HCT116 (cell line): ENCODE data around the gene CLDN15. TPM values are rescaled to one million over a fixed set of nuclear protein-coding genes. Genes with fewer than 3 reads are reported as not detected.

ENCODE experiments used
- ATAC-seq: fragments of 200-7000 bp; cut with Tn5 transposase; 2 replicates; pipeline ENCODE4 v1.9.1; 2020; ENCODE audit warnings: mild to moderate bottlenecking, moderate library complexity
- BruUV-seq: library from RNA; stranded (reverse); fragments of 400-500 nt; replicated peaks from 2 replicates; lab custom pipeline; 2021; lab: Mats Ljungman, UMichigan
- CTCF ChIA-PET: fragments of 300-600 bp; sonication (Branson Sonifier 250); formaldehyde crosslinking; loops from one replicate; lab custom pipeline; 2021; ENCODE audit warnings: antibody characterized with exemption; lab: Charles Lee
- POLR2A ChIA-PET: fragments of 300-600, 350-600 bp; sonication (Branson Sonifier 250); formaldehyde crosslinking; loops from one replicate; lab custom pipeline; 2021; ENCODE audit warnings: antibody characterized with exemption; lab: Charles Lee
- RAD21 ChIA-PET, 2 experiments: fragments of 300-600 bp; sonication (Branson Sonifier 250); formaldehyde crosslinking; loops; one replicate each; lab custom pipeline; 2023; ENCODE audit warnings: low total read pairs in 2 of 2; ENCODE audit not compliant: uncharacterized antibody in 2 of 2, unreplicated experiment in 2 of 2, low non-redundant PET in 1 of 2; lab: Charles Lee
- DNase-seq: peaks from one replicate; pipeline ENCODE4 v3.0.0-alpha.2; 2010; ENCODE audit warnings: low read depth, low spot score
- H2AFZ ChIP-seq: fragments of 200-600 bp; shearing (Covaris generic), sonication (generic); 2 replicates; pipeline ENCODE4 v1.6.1; 2017; ENCODE audit warnings: low read depth, mixed run types, mixed read lengths, antibody characterized with exemption, low read length; ENCODE audit not compliant: poor library complexity, severe bottlenecking
- H3K27ac ChIP-seq: 2 replicates; pipeline ENCODE4 v1.5.1; 2012; ENCODE audit warnings: low read depth, low read length
- H3K27me3 ChIP-seq: fragments of 200-600 bp; sonication (generic); 2 replicates; pipeline ENCODE4 v1.6.1; 2016; ENCODE audit warnings: mixed run types, low read length, mixed read lengths; ENCODE audit not compliant: insufficient read depth
- H3K36me3 ChIP-seq, 2 experiments: fragments of 200-500 bp in 1 of 2; fragments of 200-600 bp in 1 of 2; sonication (Bioruptor generic) in 1 of 2; sonication (generic) in 1 of 2; 2 replicates each; pipeline versions ENCODE4 v1.5.1 to v1.6.1; 2014 to 2016; ENCODE audit warnings: low read length in 2 of 2, inconsistent platforms in 1 of 2, mixed read lengths in 1 of 2, mixed run types in 1 of 2; ENCODE audit not compliant: insufficient read depth in 2 of 2, control insufficient read depth in 1 of 2
- H3K4me1 ChIP-seq, 2 experiments: fragments of 200-600 bp in 1 of 2; sonication (generic) in 1 of 2; 2 replicates each; pipeline versions ENCODE4 v1.5.1 to v1.6.1; 2012 to 2017; ENCODE audit warnings: low read length in 2 of 2, inconsistent platforms in 1 of 2, mild to moderate bottlenecking in 1 of 2, mixed read lengths in 1 of 2, mixed run types in 1 of 2, moderate library complexity in 1 of 2; ENCODE audit not compliant: insufficient read depth in 2 of 2, control insufficient read depth in 1 of 2
- H3K4me2 ChIP-seq: fragments of 200-600 bp; sonication (generic); 2 replicates; pipeline ENCODE4 v1.6.1; 2017; ENCODE audit warnings: mixed run types, low read length, mixed read lengths
- H3K4me3 ChIP-seq, 2 experiments: fragments of 200-600 bp in 1 of 2; sonication (generic) in 1 of 2; replicated peaks in 1 of 2; 2 replicates each; pipeline ENCODE4 v1.5.1; 2011 to 2016; ENCODE audit warnings: low read length in 2 of 2, control low read depth in 1 of 2, low read depth in 1 of 2, mild to moderate bottlenecking in 1 of 2, mixed read lengths in 1 of 2, mixed run types in 1 of 2
- H3K79me2 ChIP-seq: fragments of 200-600 bp; sonication (generic); 2 replicates; pipeline ENCODE4 v1.6.1; 2017; ENCODE audit warnings: mild to moderate bottlenecking, mixed run types, low read length, moderate library complexity, mixed read lengths; ENCODE audit not compliant: insufficient read depth
- H3K9ac ChIP-seq: fragments of 200-600 bp; sonication (generic); 2 replicates; pipeline ENCODE4 v1.6.1; 2016; ENCODE audit warnings: low read length, mixed read lengths
- H3K9me2 ChIP-seq: fragments of 200-600 bp; sonication (generic), shearing (Covaris generic); 2 replicates; pipeline ENCODE4 v1.6.1; 2017; ENCODE audit warnings: mixed run types, mild to moderate bottlenecking, moderate library complexity; ENCODE audit not compliant: insufficient read depth
- H3K9me3 ChIP-seq, 2 experiments: fragments of 200-500 bp in 1 of 2; fragments of 200-600 bp in 1 of 2; sonication (Bioruptor generic) in 1 of 2; sonication (generic) in 1 of 2; 2 replicates each; pipeline ENCODE4 v1.6.1; 2014 to 2017; ENCODE audit warnings: low read length in 2 of 2, mixed read lengths in 2 of 2, inconsistent platforms in 1 of 2, low read depth in 1 of 2, mild to moderate bottlenecking in 1 of 2, mixed run types in 1 of 2, moderate library complexity in 1 of 2; ENCODE audit not compliant: control insufficient read depth in 1 of 2, insufficient read depth in 1 of 2
- H4K20me1 ChIP-seq: fragments of 200-600 bp; sonication (generic), shearing (Covaris generic); 2 replicates; pipeline ENCODE4 v1.6.1; 2017; ENCODE audit warnings: mixed run types, mild to moderate bottlenecking, moderate library complexity; ENCODE audit not compliant: insufficient read depth
- ATF3 ChIP-seq: IDR thresholded peaks from 2 replicates; pipeline ENCODE4 v1.6.1; 2012
- CBX3 ChIP-seq: IDR thresholded peaks from 2 replicates; pipeline ENCODE4 v1.6.1; 2012; ENCODE audit warnings: low read depth
- CEBPB ChIP-seq: IDR thresholded peaks from 2 replicates; pipeline ENCODE4 v1.6.1; 2012; ENCODE audit warnings: low read depth
- ELF1 ChIP-seq: IDR thresholded peaks from 2 replicates; pipeline ENCODE4 v1.6.1; 2012; ENCODE audit warnings: low read depth, borderline replicate concordance
- EZH2 ChIP-seq: fragments of 200-600 bp; sonication (generic); IDR thresholded peaks from 2 replicates; pipeline ENCODE4 v1.6.1; 2017; ENCODE audit warnings: antibody characterized with exemption, mixed run types
- FOSL1 ChIP-seq: IDR thresholded peaks from 2 replicates; pipeline ENCODE4 v1.6.1; 2012; ENCODE audit warnings: low read depth
- POLR2AphosphoS5 ChIP-seq: IDR thresholded peaks from 2 replicates; pipeline ENCODE4 v1.6.1; 2011; ENCODE audit warnings: mild to moderate bottlenecking, low read depth, low read length, moderate library complexity
- REST ChIP-seq: IDR thresholded peaks from 2 replicates; pipeline ENCODE4 v1.6.1; 2012; ENCODE audit warnings: low read depth
- SRF ChIP-seq: IDR thresholded peaks from 2 replicates; pipeline ENCODE4 v1.6.1; 2012; ENCODE audit warnings: low read depth
- TCF7L2 ChIP-seq: IDR thresholded peaks from 2 replicates; pipeline ENCODE4 v1.7.0; 2011; ENCODE audit warnings: borderline replicate concordance, inconsistent platforms; ENCODE audit not compliant: insufficient read depth, insufficient read length; ENCODE audit errors: extremely low read depth
- ZBTB33 ChIP-seq: IDR thresholded peaks from 2 replicates; pipeline ENCODE4 v1.6.1; 2011; ENCODE audit warnings: mild to moderate bottlenecking, low read length, moderate library complexity; ENCODE audit not compliant: insufficient replicate concordance; ENCODE audit errors: extremely low read depth
- ZNF274 ChIP-seq: fragments of 200-500 bp; sonication (Bioruptor generic); IDR thresholded peaks from 2 replicates; pipeline ENCODE4 v1.6.1; 2014; ENCODE audit warnings: mild to moderate bottlenecking, low read depth, low read length, inconsistent platforms
- intact Hi-C: fragments of 100-400 bp; cut with micrococcal nuclease; formaldehyde crosslinking; loops from 2 replicates; pipeline ENCODE4 v1.10.0; 2022
- total RNA-seq: library from RNA; stranded (reverse); gene quantifications from one replicate; pipeline ENCODE4 v1.2.1, GENCODE V29; 2021; ENCODE audit not compliant: unreplicated experiment

Gene CLDN15
- total RNA-seq, 1 experiment from 2014 or later = 16.9 TPM

- H3K79me2 ChIP-seq = peaks cover 11% of the 10 kb centered on the region
- DNase-seq (no peak), ATAC-seq (no peak)
- no TSS peak for BruUV-seq
- H3K4me3 ChIP-seq = no peak overlapping the region
- no peak overlapping the region for H3K27ac ChIP-seq
- TF ChIP-seq FOSL1 (no peak), CBX3 (no peak), REST (no peak), CEBPB (no peak), ELF1 (no peak), ZNF274 (no peak), EZH2 (no peak), TCF7L2 (no peak), POLR2AphosphoS5 (no peak), ZBTB33 (no peak), ATF3 (no peak), SRF (no peak)
- H3K36me3 ChIP-seq = peaks cover 4 to 8% of the 10 kb centered on the region in 2 experiments; a peak in 2 of 4 replicates
- H3K9ac ChIP-seq = no peak overlapping the region
- no peak overlapping the region for H2AFZ ChIP-seq
- H4K20me1 ChIP-seq = no peaks in the 10 kb centered on the region
- H3K27me3 ChIP-seq = no peaks in the 10 kb centered on the region
- intact Hi-C loops = no loop called here
- H3K4me1 ChIP-seq = no peaks in the 10 kb centered on the region; a peak in 1 of 4 replicates
- H3K9me3 ChIP-seq = no peaks in the 10 kb centered on the region
- H3K9me2 ChIP-seq = no peaks in the 10 kb centered on the region
- RAD21 ChIA-PET = no interaction called here
- no peak overlapping the region for H3K4me2 ChIP-seq
- CTCF ChIA-PET = no interaction called here
- POLR2A ChIA-PET = no interaction called here
Measured at GRCh38 chr7:101225650-101226049, 12.0 kb downstream of the CLDN15 start.
